Ascending aorta (tissue), 2 donors: ENCODE results near the gene CNTN1. TPM values are rescaled to one million over a fixed set of nuclear protein-coding genes. Genes with fewer than 3 reads are reported as not detected.

ENCODE experiments used
- DNase-seq, 2 donors: peaks; one replicate each; pipeline ENCODE4 v3.0.0-alpha.2; 2019; ENCODE audit warnings: low spot score in 2 of 2
- H3K27ac ChIP-seq, 2 donors: fragments of 200-600 bp; sonication (generic); one replicate each; pipeline ENCODE4 v1.5.1; 2016 to 2017; ENCODE audit warnings: mild to moderate bottlenecking in 1 of 2
- H3K27me3 ChIP-seq: fragments of 200-600 bp; sonication (generic); one replicate; pipeline ENCODE4 v1.5.1; 2017
- H3K36me3 ChIP-seq, 2 donors: fragments of 200-600 bp; sonication (generic); one replicate each; pipeline ENCODE4 v1.5.1; 2016
- H3K4me1 ChIP-seq, 2 donors: fragments of 200-600 bp; sonication (generic); one replicate each; pipeline ENCODE4 v1.5.1; 2016 to 2017; ENCODE audit warnings: mild to moderate bottlenecking in 1 of 2
- H3K4me3 ChIP-seq, 2 donors: fragments of 200-600 bp; sonication (generic); one replicate each; pipeline ENCODE4 v1.5.1; 2016 to 2017; ENCODE audit warnings: mild to moderate bottlenecking in 1 of 2
- H3K9me3 ChIP-seq, 2 donors: fragments of 200-600 bp; sonication (generic); one replicate each; pipeline ENCODE4 v1.5.1; 2016
- intact Hi-C: fragments of 100-400 bp; cut with DNase I; formaldehyde crosslinking; loops from one replicate; pipeline ENCODE4 v1.15.1; 2023
- total RNA-seq: library from RNA; depleted of rRNA; stranded (reverse); fragments of >200 nt; gene quantifications from one replicate; pipeline ENCODE4 v1.1.0, GENCODE V29; 2016
- TF ChIP-seq, protein P1 (sequence below), 3 experiments: fragments of 200-600 bp in 2 of 3; fragments of 450-650 bp in 1 of 3; sonication (generic) in 2 of 3; IDR thresholded peaks; one replicate each; pipeline ENCODE4 v1.5.1; 2016 to 2019; ENCODE audit warnings: antibody characterized with exemption in 3 of 3, mild to moderate bottlenecking in 1 of 3, moderate library complexity in 1 of 3

The CNTN1 gene
- total RNA-seq, 1 donor from 2014 or later: 0.75 TPM

- Histone ChIP-seq H3K4me3 (no peak overlapping the region), H3K4me1 (no peaks in the 10 kb centered on the region), H3K9me3 (no peaks in the 10 kb centered on the region), H3K27me3 (no peaks in the 10 kb centered on the region), H3K36me3 (no peaks in the 10 kb centered on the region), H3K27ac (no peak overlapping the region)
- no peak for DNase-seq
- intact Hi-C loops: no loop called here
- TF ChIP-seq, protein P1, sequence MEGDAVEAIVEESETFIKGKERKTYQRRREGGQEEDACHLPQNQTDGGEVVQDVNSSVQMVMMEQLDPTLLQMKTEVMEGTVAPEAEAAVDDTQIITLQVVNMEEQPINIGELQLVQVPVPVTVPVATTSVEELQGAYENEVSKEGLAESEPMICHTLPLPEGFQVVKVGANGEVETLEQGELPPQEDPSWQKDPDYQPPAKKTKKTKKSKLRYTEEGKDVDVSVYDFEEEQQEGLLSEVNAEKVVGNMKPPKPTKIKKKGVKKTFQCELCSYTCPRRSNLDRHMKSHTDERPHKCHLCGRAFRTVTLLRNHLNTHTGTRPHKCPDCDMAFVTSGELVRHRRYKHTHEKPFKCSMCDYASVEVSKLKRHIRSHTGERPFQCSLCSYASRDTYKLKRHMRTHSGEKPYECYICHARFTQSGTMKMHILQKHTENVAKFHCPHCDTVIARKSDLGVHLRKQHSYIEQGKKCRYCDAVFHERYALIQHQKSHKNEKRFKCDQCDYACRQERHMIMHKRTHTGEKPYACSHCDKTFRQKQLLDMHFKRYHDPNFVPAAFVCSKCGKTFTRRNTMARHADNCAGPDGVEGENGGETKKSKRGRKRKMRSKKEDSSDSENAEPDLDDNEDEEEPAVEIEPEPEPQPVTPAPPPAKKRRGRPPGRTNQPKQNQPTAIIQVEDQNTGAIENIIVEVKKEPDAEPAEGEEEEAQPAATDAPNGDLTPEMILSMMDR (IDR thresholded peaks at IDR 0.05): no peak
These were observed 59.8 kb downstream of the CNTN1 start for GRCh38 chr12:40752011-40752410.

DNA sequence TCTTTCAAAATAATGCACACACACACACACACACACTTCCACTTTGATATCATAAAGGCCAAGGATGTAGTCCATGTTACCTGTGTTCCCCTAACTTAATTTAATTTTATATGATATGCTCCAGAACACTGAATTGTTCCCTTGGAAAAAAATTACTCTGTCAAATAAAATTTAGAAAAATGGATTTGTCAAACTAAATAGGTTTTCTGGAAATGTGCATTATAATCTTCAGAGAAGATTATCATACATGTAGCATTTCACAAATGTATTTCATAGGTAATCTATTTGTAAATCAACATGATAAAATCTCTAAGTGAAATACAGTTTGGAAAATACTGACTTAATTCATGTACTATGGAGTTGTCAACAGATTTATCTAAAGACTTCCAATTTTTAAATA, 68.6 kb downstream of the CNTN1 start:
- Histone ChIP-seq H3K9me3 (no peaks in the 10 kb centered on the region), H3K27me3 (no peaks in the 10 kb centered on the region), H3K27ac (no peak overlapping the region), H3K36me3 (no peaks in the 10 kb centered on the region), H3K4me1 (no peaks in the 10 kb centered on the region), H3K4me3 (no peak overlapping the region)
- DNase-seq: no peak
- TF ChIP-seq, protein P1 (IDR thresholded peaks at IDR 0.05): no peak
- intact Hi-C loops: no loop called here

DNA sequence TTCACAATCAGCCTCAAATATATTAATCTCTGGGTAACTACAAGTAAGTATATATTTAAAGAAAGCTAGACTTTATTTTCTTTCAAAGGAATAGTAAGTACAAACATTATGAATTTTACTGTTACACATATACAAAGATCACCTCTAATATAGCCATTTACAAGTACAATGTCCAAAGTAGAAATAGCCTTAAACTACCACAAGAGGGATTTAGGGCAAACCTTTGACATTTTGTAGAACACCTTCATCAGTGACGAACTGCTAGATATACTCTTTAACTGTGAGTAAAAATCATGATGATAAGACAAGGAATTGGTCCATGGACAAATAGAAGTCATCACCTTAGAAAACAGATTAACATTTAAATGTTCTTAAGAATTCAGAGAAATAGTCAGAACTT, 69.8 kb downstream of the CNTN1 start:
- Histone ChIP-seq H3K27ac (no peak overlapping the region), H3K4me1 (no peaks in the 10 kb centered on the region), H3K36me3 (no peaks in the 10 kb centered on the region), H3K27me3 (no peaks in the 10 kb centered on the region), H3K9me3 (no peaks in the 10 kb centered on the region), H3K4me3 (no peak overlapping the region)
- DNase-seq: no peak
- TF ChIP-seq, protein P1 (IDR thresholded peaks at IDR 0.05): no peak
- intact Hi-C loops: no loop called here

DNA sequence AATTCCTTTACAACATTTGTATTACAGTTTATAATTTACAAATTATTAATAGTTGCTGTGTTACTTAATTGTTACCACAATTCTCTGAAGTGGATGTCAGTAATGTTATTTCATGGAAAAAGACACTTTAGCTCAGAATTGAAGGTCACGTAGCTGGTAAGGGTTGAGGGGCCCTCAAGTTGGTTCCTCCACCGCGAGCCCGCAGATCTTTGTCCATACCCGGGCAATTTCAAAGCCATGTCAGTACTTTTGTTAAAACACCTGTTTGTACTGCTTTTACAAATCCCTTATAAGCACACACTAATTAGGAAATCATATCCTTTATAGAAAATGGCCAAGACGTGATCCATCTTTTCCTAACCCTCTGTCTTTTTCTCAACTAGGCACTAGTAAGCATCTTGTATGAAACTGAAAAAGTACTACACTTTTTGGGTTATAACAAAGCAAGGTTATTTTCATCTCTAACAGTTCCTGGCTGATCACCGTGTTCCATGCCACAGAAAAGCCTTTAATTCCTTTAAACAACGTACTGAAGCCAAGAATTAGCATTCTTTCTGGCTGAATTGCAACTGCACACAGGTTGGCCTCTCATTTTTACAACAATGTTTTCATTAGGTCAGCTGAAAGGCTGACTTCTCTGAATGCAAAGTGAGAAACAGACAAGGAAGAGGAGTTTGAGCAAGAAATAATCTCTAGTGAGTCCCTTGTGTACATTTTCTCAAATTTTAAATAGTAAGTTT, 76.1 kb downstream of the CNTN1 start:
- Histone ChIP-seq H3K4me1 (no peaks in the 10 kb centered on the region), H3K27me3 (no peaks in the 10 kb centered on the region), H3K9me3 (no peaks in the 10 kb centered on the region), H3K36me3 (no peaks in the 10 kb centered on the region), H3K27ac (no peak overlapping the region), H3K4me3 (no peak overlapping the region)
- TF ChIP-seq, protein P1 (IDR thresholded peaks at IDR 0.05): no peak
- intact Hi-C loops: no loop called here
- DNase-seq: no peak

DNA sequence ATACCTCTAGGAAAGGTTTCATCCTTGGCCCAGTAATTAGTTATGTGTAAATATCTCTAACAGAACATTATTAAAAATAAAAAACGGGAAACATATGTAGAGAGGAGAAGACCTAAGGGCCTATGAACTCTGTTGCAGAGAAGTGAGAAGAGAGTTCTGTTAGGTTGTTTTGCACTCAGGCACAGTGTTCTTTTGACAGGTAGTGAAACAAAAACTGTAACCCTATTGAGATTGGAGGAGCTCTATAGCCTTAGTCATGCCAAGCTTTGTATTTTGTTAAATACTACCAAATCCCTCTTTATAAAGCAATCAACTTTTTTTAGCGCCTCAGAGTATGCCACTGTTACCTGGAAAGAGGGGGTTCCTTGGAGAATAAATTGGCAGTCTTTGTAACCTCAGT, 77.6 kb downstream of the CNTN1 start:
- no peak overlapping the region for H3K4me3 ChIP-seq
- no peak overlapping the region for H3K27ac ChIP-seq
- no peaks in the 10 kb centered on the region for H3K4me1 ChIP-seq
- H3K27me3 ChIP-seq: no peaks in the 10 kb centered on the region
- TF ChIP-seq, protein P1 (IDR thresholded peaks at IDR 0.05): no peak
- DNase-seq: no peak
- H3K9me3 ChIP-seq: no peaks in the 10 kb centered on the region
- H3K36me3 ChIP-seq: no peaks in the 10 kb centered on the region
- intact Hi-C loops: no loop called here

- TF ChIP-seq, protein P1 (IDR thresholded peaks at IDR 0.05): no peak
- intact Hi-C loops: no loop called here
- H3K4me1 ChIP-seq: no peaks in the 10 kb centered on the region
- no peak overlapping the region for H3K27ac ChIP-seq
- DNase-seq: no peak
- no peaks in the 10 kb centered on the region for H3K36me3 ChIP-seq
- no peaks in the 10 kb centered on the region for H3K27me3 ChIP-seq
- H3K9me3 ChIP-seq: no peaks in the 10 kb centered on the region
- H3K4me3 ChIP-seq: no peak overlapping the region
These were observed 78.5 kb downstream of the CNTN1 start for GRCh38 chr12:40770781-40771180.
